HL-60 (cell line): Measurements from ENCODE around the gene VPS18.

Experiments used
- DNase-seq, 2 experiments: peaks; one replicate each; pipeline ENCODE4 v3.0.0-alpha.2; 2010 to 2020; ENCODE audit warnings: low read depth in 1 of 2, low spot score in 1 of 2
- H3K27ac ChIP-seq: fragments of 250-450 bp; sonication (Bioruptor Pico); replicated peaks from 2 replicates; pipeline ENCODE4 v1.5.1; 2020; ENCODE audit warnings: mild to moderate bottlenecking, moderate library complexity
- H3K27me3 ChIP-seq: fragments of 250-450 bp; sonication (Bioruptor Pico); 2 replicates; pipeline ENCODE4 v1.5.1; 2021; ENCODE audit warnings: mild to moderate bottlenecking, moderate library complexity; ENCODE audit not compliant: insufficient read depth, poor library complexity, severe bottlenecking
- H3K4me3 ChIP-seq: replicated peaks from 2 replicates; pipeline ENCODE4 v1.5.1; 2011; ENCODE audit warnings: mild to moderate bottlenecking, control low read depth, low read length; ENCODE audit not compliant: insufficient read depth
- GABPA ChIP-seq: IDR thresholded peaks from 2 replicates; pipeline ENCODE4 v1.6.1; 2012; ENCODE audit warnings: low read depth
- POLR2AphosphoS5 ChIP-seq: IDR thresholded peaks from 2 replicates; pipeline ENCODE4 v1.6.1; 2012; ENCODE audit warnings: low read depth
- SPI1 ChIP-seq: IDR thresholded peaks from 2 replicates; pipeline ENCODE4 v1.6.1; 2012; ENCODE audit warnings: low read depth, mild to moderate bottlenecking, borderline replicate concordance
- long read RNA-seq: library from polyadenylated mRNA; unstranded; transcript quantifications from one replicate; pipeline ENCODE4 v2.0.0, GENCODE V29; 2020
- TF ChIP-seq, protein P1 (sequence below): IDR thresholded peaks from one replicate; pipeline ENCODE4 v1.5.1; 2011; ENCODE audit warnings: low read length, control low read depth, inconsistent platforms; ENCODE audit not compliant: insufficient read depth
- TF ChIP-seq, protein P2 (sequence below): IDR thresholded peaks from 2 replicates; pipeline ENCODE4 v1.6.1; 2012; ENCODE audit warnings: low read depth; ENCODE audit not compliant: insufficient replicate concordance

VPS18 gene, protein sequence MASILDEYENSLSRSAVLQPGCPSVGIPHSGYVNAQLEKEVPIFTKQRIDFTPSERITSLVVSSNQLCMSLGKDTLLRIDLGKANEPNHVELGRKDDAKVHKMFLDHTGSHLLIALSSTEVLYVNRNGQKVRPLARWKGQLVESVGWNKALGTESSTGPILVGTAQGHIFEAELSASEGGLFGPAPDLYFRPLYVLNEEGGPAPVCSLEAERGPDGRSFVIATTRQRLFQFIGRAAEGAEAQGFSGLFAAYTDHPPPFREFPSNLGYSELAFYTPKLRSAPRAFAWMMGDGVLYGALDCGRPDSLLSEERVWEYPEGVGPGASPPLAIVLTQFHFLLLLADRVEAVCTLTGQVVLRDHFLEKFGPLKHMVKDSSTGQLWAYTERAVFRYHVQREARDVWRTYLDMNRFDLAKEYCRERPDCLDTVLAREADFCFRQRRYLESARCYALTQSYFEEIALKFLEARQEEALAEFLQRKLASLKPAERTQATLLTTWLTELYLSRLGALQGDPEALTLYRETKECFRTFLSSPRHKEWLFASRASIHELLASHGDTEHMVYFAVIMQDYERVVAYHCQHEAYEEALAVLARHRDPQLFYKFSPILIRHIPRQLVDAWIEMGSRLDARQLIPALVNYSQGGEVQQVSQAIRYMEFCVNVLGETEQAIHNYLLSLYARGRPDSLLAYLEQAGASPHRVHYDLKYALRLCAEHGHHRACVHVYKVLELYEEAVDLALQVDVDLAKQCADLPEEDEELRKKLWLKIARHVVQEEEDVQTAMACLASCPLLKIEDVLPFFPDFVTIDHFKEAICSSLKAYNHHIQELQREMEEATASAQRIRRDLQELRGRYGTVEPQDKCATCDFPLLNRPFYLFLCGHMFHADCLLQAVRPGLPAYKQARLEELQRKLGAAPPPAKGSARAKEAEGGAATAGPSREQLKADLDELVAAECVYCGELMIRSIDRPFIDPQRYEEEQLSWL
- long read RNA-seq, transcript VPS18-201 (5 exons, 3,895 nt), result major isoform, 30 of 40 reads
- long read RNA-seq, partial matches to known transcripts, result 7 of 40 reads
- long read RNA-seq, other reads (novel, unspliced or antisense), result 3 of 40 reads

DNA sequence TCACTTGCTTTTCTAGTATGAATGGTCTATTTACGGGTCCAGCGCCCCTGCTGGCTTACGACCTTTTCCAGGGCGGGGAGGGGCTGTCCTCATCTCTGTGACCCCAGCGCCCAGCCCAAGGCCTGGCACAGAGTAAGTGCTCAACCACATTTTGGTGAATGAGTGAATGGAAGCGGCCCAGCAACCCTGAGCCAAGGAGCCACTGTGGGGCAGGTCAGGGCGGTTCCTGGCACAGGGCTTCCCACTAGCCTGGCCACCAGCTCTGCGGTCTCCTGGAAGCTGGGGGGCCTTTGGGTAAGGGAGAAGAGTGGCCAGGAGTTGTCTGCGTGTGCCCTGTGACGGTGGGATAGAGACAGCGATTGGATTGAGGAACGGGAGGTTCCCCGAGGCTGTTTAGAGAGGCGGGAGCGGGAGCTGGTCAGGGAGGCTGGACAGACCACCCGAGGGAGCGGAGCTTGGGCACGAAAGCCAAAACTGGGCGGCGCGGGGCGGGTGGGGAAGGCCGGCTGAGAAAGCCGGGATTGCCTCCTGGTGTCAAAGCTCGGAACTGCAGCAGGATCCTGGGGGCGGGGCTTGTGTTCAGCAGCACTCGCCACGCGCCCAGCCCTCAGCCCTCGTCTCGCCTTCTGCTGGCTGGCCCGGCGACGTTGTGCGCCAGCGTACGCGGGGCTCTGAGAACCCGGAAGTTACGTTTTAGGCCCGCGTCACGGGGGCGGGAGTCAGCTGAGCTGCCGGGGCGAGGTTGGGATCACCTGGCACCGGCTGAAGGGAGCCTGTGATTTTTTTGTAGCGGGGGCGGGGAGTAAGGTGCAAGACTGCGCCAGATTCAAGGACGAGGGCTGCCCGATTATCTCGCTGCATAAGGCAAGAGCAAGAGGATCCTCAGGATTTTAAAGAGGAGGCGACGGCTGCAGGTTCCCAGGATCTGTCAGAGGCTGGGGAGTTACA lies at the start of gene VPS18:
VPS18 (plus strand) TSS at position 718 of the 948 bp plus-strand sequence. CDS start 319 bp downstream, outside the sequence.
- H3K4me3 ChIP-seq, result peak within 1 kb of the TSS; percentile 98
- no peak for TF ChIP-seq POLR2AphosphoS5
- 0 out of 2 replicates have a peak, but pooled peaks have one; percentile 16 for TF ChIP-seq GABPA
- TF ChIP-seq, protein P1, sequence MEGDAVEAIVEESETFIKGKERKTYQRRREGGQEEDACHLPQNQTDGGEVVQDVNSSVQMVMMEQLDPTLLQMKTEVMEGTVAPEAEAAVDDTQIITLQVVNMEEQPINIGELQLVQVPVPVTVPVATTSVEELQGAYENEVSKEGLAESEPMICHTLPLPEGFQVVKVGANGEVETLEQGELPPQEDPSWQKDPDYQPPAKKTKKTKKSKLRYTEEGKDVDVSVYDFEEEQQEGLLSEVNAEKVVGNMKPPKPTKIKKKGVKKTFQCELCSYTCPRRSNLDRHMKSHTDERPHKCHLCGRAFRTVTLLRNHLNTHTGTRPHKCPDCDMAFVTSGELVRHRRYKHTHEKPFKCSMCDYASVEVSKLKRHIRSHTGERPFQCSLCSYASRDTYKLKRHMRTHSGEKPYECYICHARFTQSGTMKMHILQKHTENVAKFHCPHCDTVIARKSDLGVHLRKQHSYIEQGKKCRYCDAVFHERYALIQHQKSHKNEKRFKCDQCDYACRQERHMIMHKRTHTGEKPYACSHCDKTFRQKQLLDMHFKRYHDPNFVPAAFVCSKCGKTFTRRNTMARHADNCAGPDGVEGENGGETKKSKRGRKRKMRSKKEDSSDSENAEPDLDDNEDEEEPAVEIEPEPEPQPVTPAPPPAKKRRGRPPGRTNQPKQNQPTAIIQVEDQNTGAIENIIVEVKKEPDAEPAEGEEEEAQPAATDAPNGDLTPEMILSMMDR, result peak; percentile 91
- DNase-seq, result peak; percentile 98
- no peaks in the 10 kb centered on the region for H3K27me3 ChIP-seq
- H3K27ac ChIP-seq, result peak within 1 kb of the TSS; percentile 73

DNA sequence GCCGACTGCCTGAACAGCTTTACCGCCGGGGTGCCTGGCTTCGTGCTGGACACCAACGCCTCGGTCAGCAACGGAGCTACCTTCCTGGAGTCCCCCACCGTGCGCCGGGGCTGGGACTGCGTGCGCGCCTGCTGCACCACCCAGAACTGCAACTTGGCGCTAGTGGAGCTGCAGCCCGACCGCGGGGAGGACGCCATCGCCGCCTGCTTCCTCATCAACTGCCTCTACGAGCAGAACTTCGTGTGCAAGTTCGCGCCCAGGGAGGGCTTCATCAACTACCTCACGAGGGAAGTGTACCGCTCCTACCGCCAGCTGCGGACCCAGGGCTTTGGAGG lies 49.6 kb upstream of the VPS18 start:
- TF ChIP-seq GABPA (no peak), SPI1 (no peak)
- TF ChIP-seq, protein P2, sequence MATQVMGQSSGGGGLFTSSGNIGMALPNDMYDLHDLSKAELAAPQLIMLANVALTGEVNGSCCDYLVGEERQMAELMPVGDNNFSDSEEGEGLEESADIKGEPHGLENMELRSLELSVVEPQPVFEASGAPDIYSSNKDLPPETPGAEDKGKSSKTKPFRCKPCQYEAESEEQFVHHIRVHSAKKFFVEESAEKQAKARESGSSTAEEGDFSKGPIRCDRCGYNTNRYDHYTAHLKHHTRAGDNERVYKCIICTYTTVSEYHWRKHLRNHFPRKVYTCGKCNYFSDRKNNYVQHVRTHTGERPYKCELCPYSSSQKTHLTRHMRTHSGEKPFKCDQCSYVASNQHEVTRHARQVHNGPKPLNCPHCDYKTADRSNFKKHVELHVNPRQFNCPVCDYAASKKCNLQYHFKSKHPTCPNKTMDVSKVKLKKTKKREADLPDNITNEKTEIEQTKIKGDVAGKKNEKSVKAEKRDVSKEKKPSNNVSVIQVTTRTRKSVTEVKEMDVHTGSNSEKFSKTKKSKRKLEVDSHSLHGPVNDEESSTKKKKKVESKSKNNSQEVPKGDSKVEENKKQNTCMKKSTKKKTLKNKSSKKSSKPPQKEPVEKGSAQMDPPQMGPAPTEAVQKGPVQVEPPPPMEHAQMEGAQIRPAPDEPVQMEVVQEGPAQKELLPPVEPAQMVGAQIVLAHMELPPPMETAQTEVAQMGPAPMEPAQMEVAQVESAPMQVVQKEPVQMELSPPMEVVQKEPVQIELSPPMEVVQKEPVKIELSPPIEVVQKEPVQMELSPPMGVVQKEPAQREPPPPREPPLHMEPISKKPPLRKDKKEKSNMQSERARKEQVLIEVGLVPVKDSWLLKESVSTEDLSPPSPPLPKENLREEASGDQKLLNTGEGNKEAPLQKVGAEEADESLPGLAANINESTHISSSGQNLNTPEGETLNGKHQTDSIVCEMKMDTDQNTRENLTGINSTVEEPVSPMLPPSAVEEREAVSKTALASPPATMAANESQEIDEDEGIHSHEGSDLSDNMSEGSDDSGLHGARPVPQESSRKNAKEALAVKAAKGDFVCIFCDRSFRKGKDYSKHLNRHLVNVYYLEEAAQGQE, result no peak
- peaks cover 4% of the 10 kb centered on the region for H3K27me3 ChIP-seq
- DNase-seq, result peak in 1 of 2 experiments; percentile 75
- peak overlapping the region; percentile 48 for H3K27ac ChIP-seq
- peak overlapping the region; percentile 45 for H3K4me3 ChIP-seq

DNA sequence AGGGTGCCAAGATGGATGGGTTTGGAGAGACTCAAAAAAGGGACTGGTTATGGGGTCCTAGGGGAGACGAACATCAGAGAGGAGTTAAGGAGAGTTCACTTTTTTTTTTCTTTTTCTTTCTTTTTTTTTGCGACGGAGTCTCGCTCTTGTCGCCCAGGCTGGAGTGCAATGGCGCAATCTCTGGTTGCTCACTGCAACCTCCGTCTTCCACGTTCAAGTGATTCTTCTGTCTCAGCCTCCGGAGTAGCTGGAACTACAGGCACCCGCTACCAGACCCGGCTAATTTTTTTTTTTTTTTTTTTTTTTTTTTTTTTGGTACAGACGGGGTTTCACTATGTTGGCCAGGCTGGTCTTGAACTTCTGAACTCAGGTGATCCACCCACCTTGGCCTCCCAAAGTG lies 49.2 kb upstream of the VPS18 start:
- Histone ChIP-seq H3K27me3 (peaks cover 4% of the 10 kb centered on the region), H3K4me3 (peak overlapping the region; percentile 45), H3K27ac (peak overlapping the region; percentile 48)
- peak in 1 of 2 experiments; percentile 75 for DNase-seq
- no peak for TF ChIP-seq GABPA
- TF ChIP-seq, protein P2, result no peak
- no peak for TF ChIP-seq POLR2AphosphoS5
- no peak for TF ChIP-seq SPI1
- TF ChIP-seq, protein P1, result no peak
